A549 (cell line): ENCODE measurements around the gene ACAT2. TPM values are rescaled to one million over a fixed set of nuclear protein-coding genes. Genes with fewer than 3 reads are reported as not detected.

ENCODE experiments used
- ATAC-seq, 2 experiments: fragments of 200-7000 bp in 1 of 2; fragments of >200 bp in 1 of 2; cut with Nextera tagmentation in 1 of 2; cut with Tn5 transposase in 1 of 2; 3 replicates each; pipeline versions ENCODE4 v1.8.0 to v1.9.1; 2018 to 2020; ENCODE audit warnings: mild to moderate bottlenecking in 1 of 2, moderate library complexity in 1 of 2
- CTCF ChIA-PET: fragments of 300-600 bp; sonication (Branson Sonifier 250); formaldehyde crosslinking; extraction: SDS; loops from one replicate; lab custom pipeline; 2021; ENCODE audit warnings: antibody characterized with exemption, inconsistent platforms; lab: Yijun Ruan, JAX
- POLR2A ChIA-PET: fragments of 350-600 bp; formaldehyde crosslinking; extraction: SDS; loops from one replicate; lab custom pipeline; 2021; ENCODE audit warnings: antibody characterized with exemption, inconsistent platforms; lab: Yijun Ruan, JAX
- DNase-seq, 2 experiments: peaks; one replicate each; pipeline versions ENCODE4 v3.0.0 to v3.0.0-alpha.2; 2011 to 2016; ENCODE audit warnings: low read depth in 1 of 2, low spot score in 1 of 2
- FAIRE-seq: peaks from 2 replicates; lab custom pipeline; 2011; peaks lifted over from hg19 to GRCh38; lab: Jason Lieb, UNC
- H3K27ac ChIP-seq, 2 experiments: fragments of >200 bp; sonication (Bioruptor Twin); formaldehyde crosslinking; 3 replicates each; pipeline ENCODE4 v1.5.1; 2016 to 2017
- H3K4me1 ChIP-seq: fragments of >200 bp; sonication (Bioruptor Twin); formaldehyde crosslinking; 3 replicates; pipeline ENCODE4 v1.6.1; 2016
- H3K4me2 ChIP-seq: fragments of >200 bp; sonication (Bioruptor Twin); formaldehyde crosslinking; 3 replicates; pipeline ENCODE4 v1.6.1; 2016
- H3K4me3 ChIP-seq: fragments of >200 bp; sonication (Bioruptor Twin); formaldehyde crosslinking; 3 replicates; pipeline ENCODE4 v1.5.1; 2016
- H3K9me3 ChIP-seq: fragments of >200 bp; sonication (Bioruptor Twin); formaldehyde crosslinking; 3 replicates; pipeline ENCODE4 v1.6.1; 2016
- BHLHE40 ChIP-seq: IDR thresholded peaks from 2 replicates; pipeline ENCODE4 v1.6.1; 2012; ENCODE audit warnings: low read depth, low read length, inconsistent platforms
- CEBPB ChIP-seq, 2 experiments: fragments of >200 bp in 1 of 2; sonication (Bioruptor Twin) in 1 of 2; formaldehyde crosslinking in 1 of 2; IDR thresholded peaks; 2 replicates each; pipeline ENCODE4 v1.6.1; 2012 to 2016
- E2F6 ChIP-seq: IDR thresholded peaks from 2 replicates; pipeline ENCODE4 v1.6.1; 2012; ENCODE audit warnings: low read depth, borderline replicate concordance
- EHMT2 ChIP-seq: fragments of 200-600 bp; sonication (generic); IDR thresholded peaks from 2 replicates; pipeline ENCODE4 v1.6.1; 2016; ENCODE audit warnings: antibody characterized with exemption, low read depth, mild to moderate bottlenecking, moderate library complexity
- EP300 ChIP-seq, 2 experiments: fragments of >200 bp; sonication (Bioruptor Twin); formaldehyde crosslinking; IDR thresholded peaks; 2 replicates in 1 of 2; 3 replicates in 1 of 2; pipeline ENCODE4 v1.6.1; 2016 to 2017
- ESRRA ChIP-seq: fragments of 150-350 bp; IDR thresholded peaks from 2 replicates; pipeline ENCODE4 v1.6.1; 2014; ENCODE audit warnings: mild to moderate bottlenecking, low read length, borderline replicate concordance
- FOSB ChIP-seq: fragments of 250-450 bp; sonication (Bioruptor Pico); IDR thresholded peaks from 2 replicates; pipeline ENCODE4 v1.5.0; 2020; ENCODE audit warnings: mild to moderate bottlenecking, moderate library complexity
- FOSL2 ChIP-seq, 2 experiments: fragments of 450-650 bp in 1 of 2; fragments of >200 bp in 1 of 2; sonication (Bioruptor Twin) in 1 of 2; formaldehyde crosslinking; IDR thresholded peaks; 2 replicates each; pipeline versions ENCODE4 v1.5.0 to v1.6.1; 2016 to 2020; ENCODE audit warnings: mild to moderate bottlenecking in 1 of 2, moderate library complexity in 1 of 2
- HDAC2 ChIP-seq: fragments of 200-600 bp; sonication (generic); IDR thresholded peaks from 2 replicates; pipeline ENCODE4 v1.6.1; 2016
- HOXB13 ChIP-seq: fragments of 250-450 bp; sonication (Bioruptor Pico); IDR thresholded peaks from 2 replicates; pipeline ENCODE4 v1.5.0; 2020; ENCODE audit warnings: low read depth, mild to moderate bottlenecking, moderate library complexity
- HOXB5 ChIP-seq: fragments of 250-450 bp; sonication (Bioruptor Pico); IDR thresholded peaks from 2 replicates; pipeline ENCODE4 v1.5.0; 2020; ENCODE audit warnings: mild to moderate bottlenecking, moderate library complexity
- JUN ChIP-seq, 2 experiments: fragments of >200 bp; sonication (Bioruptor Twin); formaldehyde crosslinking; IDR thresholded peaks; 2 replicates in 1 of 2; 3 replicates in 1 of 2; pipeline ENCODE4 v1.6.1; 2016 to 2017
- KDM1A ChIP-seq: fragments of 200-600 bp; sonication (generic); IDR thresholded peaks from 2 replicates; pipeline ENCODE4 v1.6.1; 2016; ENCODE audit warnings: low read depth, mild to moderate bottlenecking
- MAZ ChIP-seq: fragments of 150-350 bp; IDR thresholded peaks from 2 replicates; pipeline ENCODE4 v1.6.1; 2014; ENCODE audit warnings: antibody characterized with exemption, low read depth, low read length, borderline replicate concordance
- MYC ChIP-seq: IDR thresholded peaks from 2 replicates; pipeline ENCODE4 v1.6.1; 2012; ENCODE audit warnings: mild to moderate bottlenecking, inconsistent platforms, low read length, improper control_type of control experiment, borderline replicate concordance
- NPAS2 ChIP-seq: fragments of 250-450 bp; sonication (Bioruptor Pico); IDR thresholded peaks from 2 replicates; pipeline ENCODE4 v1.8.0; 2022; ENCODE audit warnings: mild to moderate bottlenecking, moderate library complexity, borderline replicate concordance
- NR3C1 ChIP-seq: fragments of >200 bp; sonication (Bioruptor Twin); formaldehyde crosslinking; IDR thresholded peaks from 3 replicates; pipeline ENCODE4 v1.6.1; 2017
- PHF8 ChIP-seq: fragments of 200-600 bp; sonication (generic); IDR thresholded peaks from 2 replicates; pipeline ENCODE4 v1.6.1; 2016; ENCODE audit warnings: low read depth, mild to moderate bottlenecking, antibody characterized with exemption, moderate library complexity, borderline replicate concordance
- POLR2A ChIP-seq: IDR thresholded peaks from 2 replicates; pipeline ENCODE4 v1.6.1; 2012; ENCODE audit warnings: mild to moderate bottlenecking, low read length
- POLR2AphosphoS2 ChIP-seq: conservative IDR thresholded peaks from 2 replicates; pipeline ENCODE4 v1.6.1; 2012; ENCODE audit warnings: low read length, improper control_type of control experiment, inconsistent platforms
- RAD21 ChIP-seq, 2 experiments: fragments of >200 bp in 1 of 2; sonication (Bioruptor Twin) in 1 of 2; formaldehyde crosslinking in 1 of 2; IDR thresholded peaks in 1 of 2; conservative IDR thresholded peaks in 1 of 2; 2 replicates in 1 of 2; 3 replicates in 1 of 2; pipeline ENCODE4 v1.6.1; 2012 to 2018; ENCODE audit warnings: inconsistent platforms in 1 of 2
- RNF2 ChIP-seq: fragments of 200-600 bp; sonication (generic); IDR thresholded peaks from 2 replicates; pipeline ENCODE4 v1.6.1; 2016; ENCODE audit warnings: low read depth, mild to moderate bottlenecking, antibody characterized with exemption, moderate library complexity, borderline replicate concordance
- TFCP2L1 ChIP-seq: fragments of 250-450 bp; sonication (Bioruptor Pico); IDR thresholded peaks from 2 replicates; pipeline ENCODE4 v1.5.0; 2021; ENCODE audit warnings: mild to moderate bottlenecking
- ZFP36 ChIP-seq: fragments of 450-650 bp; IDR thresholded peaks from 2 replicates; pipeline ENCODE4 v1.6.1; 2014; ENCODE audit warnings: borderline replicate concordance; ENCODE audit not compliant: partially characterized antibody
- ZNF302 ChIP-seq: fragments of 250-450 bp; sonication (Bioruptor Pico); IDR thresholded peaks from 2 replicates; pipeline ENCODE4 v1.9.0; 2021; ENCODE audit warnings: inconsistent platforms, mild to moderate bottlenecking, moderate library complexity
- WGBS: methylation state at CpG from one replicate; pipeline ENCODE4 v1.1.6; 2017; ENCODE audit errors: missing lambda C conversion rate; 5-methylcytosine and 5-hydroxymethylcytosine counted together
- polyA plus RNA-seq, 4 experiments: library from polyadenylated mRNA; depleted of rRNA in 3 of 4; stranded (reverse); fragments of >200 nt; fragmentation: RNase III in 1 of 4; extraction: RNeasy Plus Mini Kit Qiagen cat#74134 plus additional on column Dnase treatment in 1 of 4; gene quantifications; 2 replicates in 3 of 4; 3 replicates in 1 of 4; pipeline ENCODE4 v1.2.3, GENCODE V29; 2011 to 2017
- TF ChIP-seq, protein P1 (sequence below): fragments of >200 bp; sonication (Bioruptor Twin); formaldehyde crosslinking; IDR thresholded peaks from 3 replicates; pipeline ENCODE4 v1.6.1; 2016
- TF ChIP-seq, protein P2 (sequence below): IDR thresholded peaks from 2 replicates; pipeline ENCODE4 v1.6.1; 2012
- TF ChIP-seq, protein P3 (sequence below): fragments of 250-450 bp; sonication (Bioruptor Pico); IDR thresholded peaks from 2 replicates; pipeline ENCODE4 v1.5.0; 2020; ENCODE audit warnings: low read depth, mild to moderate bottlenecking, moderate library complexity
- TF ChIP-seq, protein P4 (sequence below): fragments of >200 bp; sonication (Bioruptor Twin); formaldehyde crosslinking; IDR thresholded peaks from 3 replicates; pipeline ENCODE4 v1.5.1; 2016
- TF ChIP-seq, protein P5 (sequence below): IDR thresholded peaks from 2 replicates; pipeline ENCODE4 v1.6.1; 2012

ACAT2 gene
- polyA plus RNA-seq, 2 of the 4 experiments (the other 2 are of a cell fraction): 44.7 to 45.5 TPM

DNA sequence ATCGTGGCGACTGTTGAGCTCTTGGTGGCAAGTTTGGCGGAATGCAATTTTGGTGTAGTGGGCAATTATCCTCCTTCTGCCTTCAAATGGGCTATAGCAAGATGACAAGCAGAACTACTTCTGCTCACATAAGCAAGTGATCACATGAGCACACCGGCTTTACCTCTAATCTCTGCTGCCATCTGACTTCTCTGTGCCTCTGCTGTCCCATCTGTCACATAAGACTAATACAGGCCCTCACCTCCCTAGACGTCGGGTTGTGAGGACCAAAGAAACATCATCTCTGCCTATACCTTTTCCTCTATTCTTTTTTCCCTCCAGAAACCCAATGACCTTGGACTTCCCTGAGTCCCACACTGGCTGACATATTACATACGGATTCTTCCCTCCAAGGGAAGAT, 47.9 kb upstream of the ACAT2 start (continued):
- no peak for TF ChIP-seq EP300 (IDR thresholded peaks at IDR 0.05)

GRCh38 chr6:159714404-159714803, 47.4 kb upstream of the ACAT2 start:
- DNase-seq (no peak), ATAC-seq (no peak), FAIRE-seq (no peak)
- ChIA-PET POLR2A (no interaction called here), CTCF (interaction anchor here (1.6 kb wide), 1 partner anchor 18 kb away, joined by 4 read pairs; no protein-coding TSS in a partner anchor)
- TF ChIP-seq ESRRA: no peak
- TF ChIP-seq ZFP36: no peak
- no peak for TF ChIP-seq KDM1A
- TF ChIP-seq HDAC2: no peak
- TF ChIP-seq TFCP2L1: no peak
- TF ChIP-seq CEBPB (IDR thresholded peaks at IDR 0.05): no peak
- TF ChIP-seq PHF8: no peak
- no peak for TF ChIP-seq POLR2A
- TF ChIP-seq E2F6: no peak
- TF ChIP-seq BHLHE40: no peak
- no peak for TF ChIP-seq JUN (IDR thresholded peaks at IDR 0.05)
- no peak for TF ChIP-seq MYC
- no peak for TF ChIP-seq ZNF302 (CRISPR knock-in tag)
- no peak for TF ChIP-seq HOXB13 (CRISPR knock-in tag)
- TF ChIP-seq HOXB5 (CRISPR knock-in tag): no peak
- TF ChIP-seq MAZ: no peak
- Histone ChIP-seq H3K4me2 (no peak overlapping the region), H3K9me3 (no peaks in the 10 kb centered on the region), H3K27ac (no peak overlapping the region), H3K4me1 (peaks cover 22% of the 10 kb centered on the region), H3K4me3 (no peak overlapping the region)
- 95% methylated on average over 5 of the region's 5 CpGs for WGBS

DNA sequence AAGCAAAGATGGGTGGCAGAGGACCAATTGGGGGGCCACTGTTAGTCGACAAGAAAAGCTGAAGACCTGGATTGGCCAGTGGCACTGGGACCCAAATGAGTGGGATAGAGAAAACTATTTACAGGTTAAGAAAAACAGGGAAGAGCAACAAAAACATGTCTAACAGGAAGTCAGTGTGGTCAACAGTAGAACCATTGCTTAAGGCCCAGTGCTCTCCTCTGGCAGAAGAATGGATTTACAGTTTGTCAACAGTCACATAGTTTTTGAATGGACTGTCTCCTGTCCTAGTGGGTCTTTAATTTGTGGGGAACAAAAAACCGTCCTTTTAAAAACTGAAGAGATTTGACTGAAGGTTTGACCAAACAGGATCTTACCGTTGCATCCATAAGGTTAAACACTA, 46.7 kb upstream of the ACAT2 start:
- ChIA-PET CTCF (no interaction called here), POLR2A (no interaction called here)
- Histone ChIP-seq H3K4me1 (peaks cover 22% of the 10 kb centered on the region), H3K9me3 (no peaks in the 10 kb centered on the region), H3K4me3 (no peak overlapping the region)
- TF ChIP-seq ZFP36 (no peak), FOSB (CRISPR knock-in tag) (no peak), ESRRA (no peak), HOXB13 (CRISPR knock-in tag) (no peak), NPAS2 (no peak), POLR2AphosphoS2 (no peak), NR3C1 (no peak), RNF2 (no peak), EHMT2 (no peak), RAD21 (conservative IDR thresholded peaks at IDR 0.05 in 1 of 2, IDR thresholded peaks at IDR 0.05 in 1 of 2) (no peak), FOSL2 (IDR thresholded peaks at IDR 0.05) (no peak), FOSL2 (CRISPR knock-in tag; IDR thresholded peaks at IDR 0.05) (no peak)
- TF ChIP-seq, protein P1, sequence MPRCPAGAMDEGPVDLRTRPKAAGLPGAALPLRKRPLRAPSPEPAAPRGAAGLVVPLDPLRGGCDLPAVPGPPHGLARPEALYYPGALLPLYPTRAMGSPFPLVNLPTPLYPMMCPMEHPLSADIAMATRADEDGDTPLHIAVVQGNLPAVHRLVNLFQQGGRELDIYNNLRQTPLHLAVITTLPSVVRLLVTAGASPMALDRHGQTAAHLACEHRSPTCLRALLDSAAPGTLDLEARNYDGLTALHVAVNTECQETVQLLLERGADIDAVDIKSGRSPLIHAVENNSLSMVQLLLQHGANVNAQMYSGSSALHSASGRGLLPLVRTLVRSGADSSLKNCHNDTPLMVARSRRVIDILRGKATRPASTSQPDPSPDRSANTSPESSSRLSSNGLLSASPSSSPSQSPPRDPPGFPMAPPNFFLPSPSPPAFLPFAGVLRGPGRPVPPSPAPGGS: no peak
- TF ChIP-seq, protein P2, sequence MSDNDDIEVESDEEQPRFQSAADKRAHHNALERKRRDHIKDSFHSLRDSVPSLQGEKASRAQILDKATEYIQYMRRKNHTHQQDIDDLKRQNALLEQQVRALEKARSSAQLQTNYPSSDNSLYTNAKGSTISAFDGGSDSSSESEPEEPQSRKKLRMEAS: no peak
- TF ChIP-seq, protein P3, sequence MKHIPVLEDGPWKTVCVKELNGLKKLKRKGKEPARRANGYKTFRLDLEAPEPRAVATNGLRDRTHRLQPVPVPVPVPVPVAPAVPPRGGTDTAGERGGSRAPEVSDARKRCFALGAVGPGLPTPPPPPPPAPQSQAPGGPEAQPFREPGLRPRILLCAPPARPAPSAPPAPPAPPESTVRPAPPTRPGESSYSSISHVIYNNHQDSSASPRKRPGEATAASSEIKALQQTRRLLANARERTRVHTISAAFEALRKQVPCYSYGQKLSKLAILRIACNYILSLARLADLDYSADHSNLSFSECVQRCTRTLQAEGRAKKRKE (CRISPR knock-in tag): no peak
- TF ChIP-seq, protein P4, sequence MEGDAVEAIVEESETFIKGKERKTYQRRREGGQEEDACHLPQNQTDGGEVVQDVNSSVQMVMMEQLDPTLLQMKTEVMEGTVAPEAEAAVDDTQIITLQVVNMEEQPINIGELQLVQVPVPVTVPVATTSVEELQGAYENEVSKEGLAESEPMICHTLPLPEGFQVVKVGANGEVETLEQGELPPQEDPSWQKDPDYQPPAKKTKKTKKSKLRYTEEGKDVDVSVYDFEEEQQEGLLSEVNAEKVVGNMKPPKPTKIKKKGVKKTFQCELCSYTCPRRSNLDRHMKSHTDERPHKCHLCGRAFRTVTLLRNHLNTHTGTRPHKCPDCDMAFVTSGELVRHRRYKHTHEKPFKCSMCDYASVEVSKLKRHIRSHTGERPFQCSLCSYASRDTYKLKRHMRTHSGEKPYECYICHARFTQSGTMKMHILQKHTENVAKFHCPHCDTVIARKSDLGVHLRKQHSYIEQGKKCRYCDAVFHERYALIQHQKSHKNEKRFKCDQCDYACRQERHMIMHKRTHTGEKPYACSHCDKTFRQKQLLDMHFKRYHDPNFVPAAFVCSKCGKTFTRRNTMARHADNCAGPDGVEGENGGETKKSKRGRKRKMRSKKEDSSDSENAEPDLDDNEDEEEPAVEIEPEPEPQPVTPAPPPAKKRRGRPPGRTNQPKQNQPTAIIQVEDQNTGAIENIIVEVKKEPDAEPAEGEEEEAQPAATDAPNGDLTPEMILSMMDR: no peak
- TF ChIP-seq, protein P5, sequence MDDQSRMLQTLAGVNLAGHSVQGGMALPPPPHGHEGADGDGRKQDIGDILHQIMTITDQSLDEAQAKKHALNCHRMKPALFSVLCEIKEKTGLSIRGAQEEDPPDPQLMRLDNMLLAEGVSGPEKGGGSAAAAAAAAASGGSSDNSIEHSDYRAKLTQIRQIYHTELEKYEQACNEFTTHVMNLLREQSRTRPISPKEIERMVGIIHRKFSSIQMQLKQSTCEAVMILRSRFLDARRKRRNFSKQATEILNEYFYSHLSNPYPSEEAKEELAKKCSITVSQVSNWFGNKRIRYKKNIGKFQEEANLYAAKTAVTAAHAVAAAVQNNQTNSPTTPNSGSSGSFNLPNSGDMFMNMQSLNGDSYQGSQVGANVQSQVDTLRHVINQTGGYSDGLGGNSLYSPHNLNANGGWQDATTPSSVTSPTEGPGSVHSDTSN: no peak
- TF ChIP-seq, all 56 proteins: peak for 0
- 90% methylated on average over 3 of the region's 3 CpGs for WGBS
- ATAC-seq: no peak
- Histone ChIP-seq H3K4me2 (no peak overlapping the region), H3K27ac (peak overlapping the region in 1 of 2 experiments; percentile 85; a peak in 2 of 6 replicates)
- no peak for FAIRE-seq
- DNase-seq: no peak
